NT2/D1 (cell line): Measurements from ENCODE around the gene SSH2.

ENCODE experiments used
- DNase-seq: peaks from one replicate; pipeline ENCODE4 v3.0.0-alpha.2; 2011; ENCODE audit warnings: low read depth, low spot score
- H3K27me3 ChIP-seq: 2 replicates; pipeline ENCODE4 v1.6.0; 2011; ENCODE audit warnings: mild to moderate bottlenecking; ENCODE audit not compliant: insufficient read length, insufficient read depth
- H3K36me3 ChIP-seq: 2 replicates; pipeline ENCODE4 v1.6.1; 2011; ENCODE audit warnings: mild to moderate bottlenecking, low read length, mixed read lengths; ENCODE audit not compliant: insufficient read depth, insufficient read length
- H3K4me1 ChIP-seq: 2 replicates; pipeline ENCODE4 v1.5.1; 2011; ENCODE audit not compliant: insufficient read depth, insufficient read length
- H3K4me3 ChIP-seq: 2 replicates; pipeline ENCODE4 v1.5.1; 2011; ENCODE audit warnings: low read depth; ENCODE audit not compliant: insufficient read length
- H3K9ac ChIP-seq: 2 replicates; pipeline ENCODE4 v1.6.0; 2011; ENCODE audit warnings: low read depth; ENCODE audit not compliant: insufficient read length
- H3K9me3 ChIP-seq: 2 replicates; pipeline ENCODE4 v1.5.1; 2011; ENCODE audit warnings: mild to moderate bottlenecking, low read length; ENCODE audit not compliant: insufficient read depth
- SUZ12 ChIP-seq: IDR thresholded peaks from 2 replicates; pipeline ENCODE4 v1.6.1; 2011; ENCODE audit not compliant: insufficient read length, insufficient read depth; ENCODE audit errors: extremely low read depth
- YY1 ChIP-seq: IDR thresholded peaks from 2 replicates; pipeline ENCODE4 v1.6.1; 2011; ENCODE audit not compliant: insufficient read length, insufficient read depth
- ZNF274 ChIP-seq: IDR thresholded peaks from 2 replicates; pipeline ENCODE4 v1.6.1; 2011; ENCODE audit warnings: mild to moderate bottlenecking, low read depth, low read length

SSH2 gene

GRCh38 chr17:29753845-29754439 is 176.1 kb downstream of the SSH2 start:
- Histone ChIP-seq H3K9me3 (no peaks in the 10 kb centered on the region), H3K4me3 (no peak overlapping the region), H3K27me3 (no peaks in the 10 kb centered on the region), H3K36me3 (no peaks in the 10 kb centered on the region), H3K9ac (no peak overlapping the region), H3K4me1 (no peaks in the 10 kb centered on the region)
- TF ChIP-seq YY1 (no peak), SUZ12 (no peak), ZNF274 (no peak)
- no peak for DNase-seq

- no peak for DNase-seq
- H3K4me3 ChIP-seq: no peak overlapping the region
- no peaks in the 10 kb centered on the region for H3K27me3 ChIP-seq
- TF ChIP-seq ZNF274: no peak
- no peak for TF ChIP-seq YY1
- TF ChIP-seq SUZ12: no peak
- H3K9ac ChIP-seq: no peak overlapping the region
- no peaks in the 10 kb centered on the region for H3K36me3 ChIP-seq
- H3K4me1 ChIP-seq: no peaks in the 10 kb centered on the region
- no peaks in the 10 kb centered on the region for H3K9me3 ChIP-seq
Observed at GRCh38 chr17:29749045-29749825, 180.8 kb downstream of the SSH2 start.

GRCh38 chr17:29748400-29748799 is 181.6 kb downstream of the SSH2 start:
- no peaks in the 10 kb centered on the region for H3K9me3 ChIP-seq
- no peak for TF ChIP-seq YY1
- no peak for TF ChIP-seq SUZ12
- TF ChIP-seq ZNF274: no peak
- no peaks in the 10 kb centered on the region for H3K4me1 ChIP-seq
- DNase-seq: no peak
- no peak overlapping the region for H3K9ac ChIP-seq
- H3K36me3 ChIP-seq: no peaks in the 10 kb centered on the region
- H3K27me3 ChIP-seq: no peaks in the 10 kb centered on the region
- no peak overlapping the region for H3K4me3 ChIP-seq

GRCh38 chr17:29747660-29748059 is 182.4 kb downstream of the SSH2 start:
- no peaks in the 10 kb centered on the region for H3K4me1 ChIP-seq
- DNase-seq: no peak
- H3K36me3 ChIP-seq: no peaks in the 10 kb centered on the region
- H3K4me3 ChIP-seq: no peak overlapping the region
- H3K27me3 ChIP-seq: no peaks in the 10 kb centered on the region
- H3K9me3 ChIP-seq: no peaks in the 10 kb centered on the region
- H3K9ac ChIP-seq: no peak overlapping the region
- TF ChIP-seq SUZ12 (no peak), YY1 (no peak), ZNF274 (no peak)

GRCh38 chr17:29746669-29747068 is 183.4 kb downstream of the SSH2 start:
- Histone ChIP-seq H3K4me3 (no peak overlapping the region), H3K4me1 (no peaks in the 10 kb centered on the region), H3K27me3 (no peaks in the 10 kb centered on the region), H3K9ac (no peak overlapping the region), H3K36me3 (no peaks in the 10 kb centered on the region), H3K9me3 (no peaks in the 10 kb centered on the region)
- no peak for DNase-seq
- TF ChIP-seq SUZ12 (no peak), YY1 (no peak), ZNF274 (no peak)

- no peaks in the 10 kb centered on the region for H3K4me1 ChIP-seq
- DNase-seq: no peak
- no peak for TF ChIP-seq SUZ12
- no peak for TF ChIP-seq ZNF274
- TF ChIP-seq YY1: no peak
Observed at GRCh38 chr17:29744121-29744520, 185.9 kb downstream of the SSH2 start.

GRCh38 chr17:29742210-29742513 is 187.9 kb downstream of the SSH2 start:
- H3K4me1 ChIP-seq: no peaks in the 10 kb centered on the region
- DNase-seq: no peak
- H3K27me3 ChIP-seq: no peaks in the 10 kb centered on the region
- no peaks in the 10 kb centered on the region for H3K36me3 ChIP-seq
- no peak overlapping the region for H3K9ac ChIP-seq
- no peaks in the 10 kb centered on the region for H3K9me3 ChIP-seq
- TF ChIP-seq ZNF274: no peak
- TF ChIP-seq SUZ12: no peak
- no peak for TF ChIP-seq YY1
- H3K4me3 ChIP-seq: no peak overlapping the region

More at GRCh38 chr17:29744121-29744520, 185.9 kb downstream of the SSH2 start:
- Histone ChIP-seq H3K9ac (no peak overlapping the region), H3K36me3 (no peaks in the 10 kb centered on the region), H3K9me3 (no peaks in the 10 kb centered on the region), H3K27me3 (no peaks in the 10 kb centered on the region), H3K4me3 (no peak overlapping the region)
